Suprapubic skin (tissue), 4 donors: ENCODE results near the gene CCDC9B. TPM values are rescaled to one million over a fixed set of nuclear protein-coding genes. Genes with fewer than 3 reads are reported as not detected.
A peak's percentile ranks its signal among the peaks of the same experiment; 100 is the strongest.

ENCODE experiments used
- DNase-seq, 2 donors: peaks; one replicate each; pipeline ENCODE4 v3.0.0-alpha.2; 2019; ENCODE audit warnings: low spot score in 2 of 2
- H3K27ac ChIP-seq: fragments of 200-600 bp; sonication (generic); one replicate; pipeline ENCODE4 v1.5.1; 2019
- H3K27me3 ChIP-seq: fragments of 200-600 bp; sonication (generic); one replicate; pipeline ENCODE4 v1.5.1; 2019
- H3K36me3 ChIP-seq: fragments of 200-600 bp; sonication (generic); one replicate; pipeline ENCODE4 v1.5.1; 2019
- H3K4me1 ChIP-seq: fragments of 200-600 bp; sonication (generic); one replicate; pipeline ENCODE4 v1.5.1; 2019
- H3K4me3 ChIP-seq: fragments of 200-600 bp; sonication (generic); one replicate; pipeline ENCODE4 v1.5.1; 2019; ENCODE audit warnings: mild to moderate bottlenecking
- H3K9me3 ChIP-seq: fragments of 200-600 bp; sonication (generic); one replicate; pipeline ENCODE4 v1.5.1; 2019
- EP300 ChIP-seq: sonication (generic); formaldehyde crosslinking; IDR thresholded peaks from one replicate; pipeline ENCODE4 v1.6.1; 2017; ENCODE audit warnings: antibody characterized with exemption
- POLR2A ChIP-seq, 2 donors: fragments of 450-650 bp; IDR thresholded peaks; one replicate each; pipeline ENCODE4 v1.6.1; 2017; ENCODE audit warnings: antibody characterized with exemption in 2 of 2, mild to moderate bottlenecking in 2 of 2, moderate library complexity in 2 of 2
- POLR2AphosphoS5 ChIP-seq, 3 donors: sonication (generic); formaldehyde crosslinking; IDR thresholded peaks; one replicate each; pipeline ENCODE4 v1.6.1; 2017; ENCODE audit warnings: antibody characterized with exemption in 3 of 3
- WGBS: methylation state at CpG from one replicate; pipeline ENCODE4 v1.1.5; 2018; 5-methylcytosine and 5-hydroxymethylcytosine counted together
- total RNA-seq, 4 donors: library from RNA; depleted of rRNA; stranded (reverse); fragments of >200 nt; gene quantifications; one replicate each; pipeline ENCODE4 v1.1.0, GENCODE V29; 2016
- TF ChIP-seq, protein P1 (sequence below), 2 donors: fragments of 200-600 bp in 1 of 2; fragments of 450-650 bp in 1 of 2; sonication (generic) in 1 of 2; IDR thresholded peaks; one replicate each; pipeline ENCODE4 v1.5.1; 2016 to 2019; ENCODE audit warnings: antibody characterized with exemption in 2 of 2, mild to moderate bottlenecking in 1 of 2, moderate library complexity in 1 of 2

CCDC9B gene
- total RNA-seq, 4 donors from 2014 or later = 6.1 to 47.9 (median 10.9) TPM

DNA sequence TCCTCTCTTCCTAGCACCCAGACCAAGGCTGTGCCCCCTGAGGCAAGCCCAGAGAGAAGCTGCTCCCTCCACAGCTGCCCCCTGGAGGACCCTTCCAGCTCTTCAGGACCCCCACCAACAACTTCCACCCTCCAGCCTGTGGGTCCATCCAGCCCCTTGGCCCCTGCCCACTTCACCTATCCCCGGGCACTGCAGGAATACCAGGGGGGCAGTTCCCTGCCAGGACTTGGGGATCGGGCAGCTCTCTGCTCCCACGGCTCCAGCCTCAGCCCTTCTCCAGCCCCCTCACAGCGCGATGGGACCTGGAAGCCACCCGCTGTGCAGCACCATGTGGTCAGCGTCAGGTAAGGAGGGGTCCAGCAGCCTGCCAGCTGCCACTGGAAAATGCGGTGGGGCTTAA, 22.9 kb upstream of the CCDC9B start:
- no peak overlapping the region for H3K4me3 ChIP-seq
- no peaks in the 10 kb centered on the region for H3K36me3 ChIP-seq
- no peak overlapping the region for H3K27ac ChIP-seq
- WGBS = no CpG with 5 or more reads among the region's 8 CpGs
- no peak for DNase-seq
- no peaks in the 10 kb centered on the region for H3K9me3 ChIP-seq
- H3K27me3 ChIP-seq = peaks cover 4% of the 10 kb centered on the region
- no peak for TF ChIP-seq EP300
- TF ChIP-seq, protein P1, sequence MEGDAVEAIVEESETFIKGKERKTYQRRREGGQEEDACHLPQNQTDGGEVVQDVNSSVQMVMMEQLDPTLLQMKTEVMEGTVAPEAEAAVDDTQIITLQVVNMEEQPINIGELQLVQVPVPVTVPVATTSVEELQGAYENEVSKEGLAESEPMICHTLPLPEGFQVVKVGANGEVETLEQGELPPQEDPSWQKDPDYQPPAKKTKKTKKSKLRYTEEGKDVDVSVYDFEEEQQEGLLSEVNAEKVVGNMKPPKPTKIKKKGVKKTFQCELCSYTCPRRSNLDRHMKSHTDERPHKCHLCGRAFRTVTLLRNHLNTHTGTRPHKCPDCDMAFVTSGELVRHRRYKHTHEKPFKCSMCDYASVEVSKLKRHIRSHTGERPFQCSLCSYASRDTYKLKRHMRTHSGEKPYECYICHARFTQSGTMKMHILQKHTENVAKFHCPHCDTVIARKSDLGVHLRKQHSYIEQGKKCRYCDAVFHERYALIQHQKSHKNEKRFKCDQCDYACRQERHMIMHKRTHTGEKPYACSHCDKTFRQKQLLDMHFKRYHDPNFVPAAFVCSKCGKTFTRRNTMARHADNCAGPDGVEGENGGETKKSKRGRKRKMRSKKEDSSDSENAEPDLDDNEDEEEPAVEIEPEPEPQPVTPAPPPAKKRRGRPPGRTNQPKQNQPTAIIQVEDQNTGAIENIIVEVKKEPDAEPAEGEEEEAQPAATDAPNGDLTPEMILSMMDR (IDR thresholded peaks at IDR 0.05) = no peak
- H3K4me1 ChIP-seq = peaks cover 20% of the 10 kb centered on the region

DNA sequence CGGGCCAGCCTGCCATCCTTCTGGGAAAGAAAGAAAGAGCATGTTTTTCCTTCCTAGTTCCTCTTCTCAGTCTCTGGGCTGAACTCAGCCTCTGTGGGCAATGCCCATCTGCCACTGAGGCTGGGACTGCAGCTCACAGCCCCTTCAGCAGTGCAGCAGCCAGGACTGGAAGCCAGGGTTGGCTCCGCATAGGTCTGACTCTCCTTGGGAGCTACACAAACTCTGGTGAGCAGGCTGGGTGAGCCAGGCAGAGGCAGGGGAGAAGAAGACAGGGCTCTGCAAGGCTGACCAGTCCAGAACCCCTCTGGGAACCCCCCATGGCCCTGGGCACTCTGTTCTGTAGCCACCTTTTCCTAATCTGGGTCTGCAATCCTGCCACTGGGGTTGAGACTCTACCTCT, 20.9 kb upstream of the CCDC9B start:
- TF ChIP-seq, protein P1 (IDR thresholded peaks at IDR 0.05) = no peak
- TF ChIP-seq POLR2A (IDR thresholded peaks at IDR 0.05) (no peak), POLR2AphosphoS5 (IDR thresholded peaks at IDR 0.05) (no peak), EP300 (no peak)
- peaks cover 15% of the 10 kb centered on the region for H3K4me1 ChIP-seq
- H3K36me3 ChIP-seq = no peaks in the 10 kb centered on the region
- no peak overlapping the region for H3K4me3 ChIP-seq
- WGBS = 76% methylated on average over 2 of the region's 2 CpGs
- H3K27me3 ChIP-seq = peaks cover 6% of the 10 kb centered on the region
- no peak for DNase-seq
- no peaks in the 10 kb centered on the region for H3K9me3 ChIP-seq
- no peak overlapping the region for H3K27ac ChIP-seq

DNA sequence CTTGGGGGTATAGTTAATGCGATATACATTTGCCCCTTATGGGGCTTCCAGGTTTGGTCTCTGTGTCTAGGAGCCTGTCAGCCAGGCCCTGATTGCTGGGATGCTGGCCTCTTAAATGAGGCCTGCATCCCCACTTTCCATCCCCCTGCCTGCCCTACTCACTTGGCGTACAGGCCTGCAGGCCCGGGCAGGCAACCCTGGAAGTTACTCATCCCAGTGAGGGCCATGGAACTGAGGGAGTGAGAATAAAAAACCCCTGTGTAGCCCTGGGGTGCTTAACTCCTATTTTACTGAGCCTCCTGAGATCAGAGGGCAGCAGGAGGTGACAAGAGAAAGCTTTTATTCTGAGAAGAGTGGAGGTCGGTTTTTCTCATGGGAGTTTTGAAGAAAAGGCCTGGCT, 19.3 kb upstream of the CCDC9B start:
- Histone ChIP-seq H3K9me3 (no peaks in the 10 kb centered on the region), H3K27ac (no peak overlapping the region), H3K4me1 (peaks cover 15% of the 10 kb centered on the region), H3K36me3 (no peaks in the 10 kb centered on the region), H3K27me3 (peaks cover 6% of the 10 kb centered on the region), H3K4me3 (no peak overlapping the region)
- TF ChIP-seq POLR2A (IDR thresholded peaks at IDR 0.05) (no peak), POLR2AphosphoS5 (IDR thresholded peaks at IDR 0.05) (no peak), EP300 (no peak)
- TF ChIP-seq, protein P1 (IDR thresholded peaks at IDR 0.05) = no peak
- 85% methylated on average over 3 of the region's 4 CpGs for WGBS
- no peak for DNase-seq

DNA sequence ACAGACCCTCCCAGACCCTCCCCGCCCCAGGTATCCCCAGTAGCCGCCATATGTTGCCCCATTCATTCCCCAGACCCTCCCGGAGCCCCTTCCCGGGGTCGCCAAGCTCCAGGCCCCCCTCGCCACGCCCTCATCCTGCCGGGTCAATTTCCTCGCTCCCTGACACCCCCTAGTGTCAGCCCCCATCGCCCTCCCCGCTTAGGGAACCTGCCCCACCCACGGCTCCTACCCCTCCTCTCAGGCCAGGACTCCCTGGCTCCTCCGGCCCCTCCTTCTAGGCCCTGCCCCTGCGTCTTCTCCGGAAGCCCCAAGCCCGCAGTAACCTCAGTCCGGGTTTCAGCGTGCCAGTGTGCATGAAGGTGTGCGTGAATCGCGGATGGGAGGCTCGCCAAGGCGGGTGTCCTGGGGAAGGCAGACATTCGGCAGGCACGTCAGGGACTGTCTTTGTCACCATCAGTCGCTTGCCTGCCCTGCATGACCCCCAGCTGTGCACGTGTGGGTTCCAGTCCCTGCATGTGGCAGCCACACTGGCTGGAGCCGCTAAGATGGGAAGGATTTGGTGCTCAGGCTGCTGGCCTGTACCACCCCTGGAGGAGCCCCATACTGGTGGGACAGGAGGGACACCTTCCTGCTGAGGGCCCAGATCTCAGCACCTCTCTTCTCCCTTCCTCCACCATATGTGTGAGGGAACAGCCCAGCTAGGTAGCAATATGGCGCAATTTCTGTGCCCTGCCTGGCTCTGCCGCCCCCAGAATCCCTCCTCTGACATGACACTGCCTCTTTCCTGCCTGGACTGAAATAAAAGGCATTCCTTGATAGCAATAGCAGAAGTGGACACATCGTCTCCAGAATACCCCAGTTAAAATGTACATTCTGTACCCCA, 18.0 kb upstream of the CCDC9B start:
- H3K27ac ChIP-seq = no peak overlapping the region
- H3K4me3 ChIP-seq = peak overlapping the region; percentile 52
- no peak for TF ChIP-seq EP300
- no peak for TF ChIP-seq POLR2AphosphoS5 (IDR thresholded peaks at IDR 0.05)
- no peak for TF ChIP-seq POLR2A (IDR thresholded peaks at IDR 0.05)
- TF ChIP-seq, protein P1 (IDR thresholded peaks at IDR 0.05) = no peak
- no peak for DNase-seq
- no peaks in the 10 kb centered on the region for H3K36me3 ChIP-seq
- 13% methylated on average over 18 of the region's 31 CpGs for WGBS
- no peaks in the 10 kb centered on the region for H3K9me3 ChIP-seq
- H3K4me1 ChIP-seq = peaks cover 15% of the 10 kb centered on the region
- H3K27me3 ChIP-seq = peaks cover 6% of the 10 kb centered on the region

DNA sequence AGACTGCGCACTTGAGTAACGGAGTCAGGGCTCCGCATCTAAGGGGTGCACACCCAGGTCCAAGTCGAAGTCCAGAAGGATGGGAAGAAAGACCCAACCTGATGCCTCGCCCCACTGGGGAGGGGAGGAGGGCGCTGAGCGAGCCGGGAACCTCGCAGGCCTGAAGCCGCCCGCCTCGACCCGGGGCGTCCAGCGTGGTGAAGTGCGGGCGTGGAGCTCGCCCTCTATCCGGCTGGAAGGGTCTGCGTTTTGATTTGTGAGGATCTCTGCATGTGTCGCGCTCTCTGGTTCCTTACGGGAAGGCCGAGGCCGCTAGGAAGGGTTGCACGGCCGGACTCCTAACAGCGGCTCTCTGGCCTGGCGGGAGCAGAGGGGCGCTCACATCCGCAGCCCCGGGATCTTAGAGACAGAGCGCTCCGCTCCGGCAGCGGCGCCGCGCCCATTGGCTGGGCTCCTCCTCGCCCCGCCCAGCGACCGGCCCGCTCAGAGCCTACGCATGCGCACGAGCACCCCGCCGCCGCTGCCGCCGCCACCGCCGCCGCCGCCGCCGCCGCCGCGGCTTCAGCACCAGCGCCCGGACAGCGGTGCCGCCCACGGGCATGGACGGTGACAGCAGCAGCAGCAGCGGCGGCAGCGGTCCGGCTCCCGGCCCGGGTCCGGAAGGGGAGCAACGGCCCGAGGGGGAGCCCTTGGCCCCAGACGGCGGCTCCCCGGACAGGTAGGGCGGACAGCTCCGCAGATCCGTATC, 17.2 kb upstream of the CCDC9B start, which contains the start of gene DISP2:
Gene DISP2, plus strand, starts transcription at position 497 of the 748 bp plus-strand sequence. Its CDS starts 103 bp downstream, at position 600.
- Histone ChIP-seq H3K27me3 (peaks cover 6% of the 10 kb centered on the region), H3K4me3 (peak within 1 kb of the TSS; percentile 52), H3K9me3 (no peaks in the 10 kb centered on the region), H3K4me1 (peaks cover 15% of the 10 kb centered on the region), H3K36me3 (no peaks in the 10 kb centered on the region), H3K27ac (no peak within 1 kb of the TSS)
- WGBS = 4% methylated on average over 57 of the region's 82 CpGs
- TF ChIP-seq EP300 (no peak), POLR2A (IDR thresholded peaks at IDR 0.05) (no peak), POLR2AphosphoS5 (IDR thresholded peaks at IDR 0.05) (no peak)
- TF ChIP-seq, protein P1 (IDR thresholded peaks at IDR 0.05) = no peak
- DNase-seq = peak; percentile 85 to 89
